NCI-H2107 (cell line): ENCODE measurements around the gene LDB2.
"Not testable (repeated sequence)": the region's sequence is repeated elsewhere in the genome, so short reads cannot be mapped to it uniquely, and the experiment has no call there.

Experiments used
- DNase-seq: peaks from one replicate; lab custom pipeline; 2025; lab: John Stamatoyannopoulos, UW

LDB2 gene

DNA sequence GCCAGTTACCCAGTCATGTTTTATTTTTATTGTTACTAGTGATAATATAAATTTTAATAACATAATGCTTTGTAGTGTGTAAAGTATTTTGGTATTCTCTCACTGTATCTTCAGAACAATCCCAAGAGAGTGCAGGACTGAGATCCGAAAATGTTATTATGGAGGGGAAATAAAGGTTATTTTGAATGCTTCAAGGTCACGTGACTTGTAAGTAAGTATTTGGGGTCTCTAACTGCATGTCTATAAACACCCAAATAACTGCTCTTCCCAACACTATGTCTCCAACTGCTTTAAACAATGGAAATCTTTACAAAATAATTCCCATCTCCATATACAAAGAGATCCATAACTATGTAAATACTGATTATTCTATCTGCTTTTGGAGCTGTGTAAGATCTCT is 302.2 kb downstream of the LDB2 start:
- no peak for DNase-seq

DNA sequence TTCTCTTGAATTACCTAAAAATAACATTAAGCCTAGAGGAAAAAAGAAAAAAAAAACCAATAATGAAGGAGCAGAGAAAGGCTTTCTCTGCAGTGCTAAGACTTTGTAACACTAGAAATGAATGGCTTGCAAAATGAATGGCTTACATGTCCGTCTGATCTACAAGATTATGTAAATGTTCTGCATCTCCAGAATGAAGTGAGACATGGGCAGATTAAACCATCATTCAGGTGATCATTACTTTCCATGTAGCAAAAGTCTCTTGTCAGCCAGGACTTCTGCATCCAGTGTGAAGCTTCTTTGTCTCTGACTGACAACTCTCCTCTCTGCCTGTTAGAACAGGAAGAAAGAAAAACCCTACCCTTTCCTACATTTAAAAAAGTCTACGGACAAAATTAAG is 304.3 kb downstream of the LDB2 start:
- DNase-seq, result no peak

DNA sequence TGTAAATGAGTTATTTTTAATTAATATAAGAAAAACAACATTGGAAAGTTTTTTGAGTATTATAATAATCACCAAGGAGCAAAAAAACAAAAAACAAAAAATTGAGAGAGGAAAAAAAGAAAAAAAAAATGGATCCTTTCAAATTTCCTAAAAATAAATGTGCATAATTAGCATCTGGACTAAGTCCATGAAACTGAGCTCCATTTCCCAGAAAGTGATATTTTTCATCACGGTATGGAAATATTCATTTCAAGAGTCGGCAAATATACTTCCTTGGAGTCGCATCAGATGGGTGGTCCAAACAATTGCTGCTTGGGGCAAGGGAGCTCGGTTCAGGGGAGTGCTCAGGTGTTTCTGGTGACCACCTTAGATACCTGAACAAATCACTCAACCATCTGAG is 305.1 kb downstream of the LDB2 start:
- no peak for DNase-seq

DNA sequence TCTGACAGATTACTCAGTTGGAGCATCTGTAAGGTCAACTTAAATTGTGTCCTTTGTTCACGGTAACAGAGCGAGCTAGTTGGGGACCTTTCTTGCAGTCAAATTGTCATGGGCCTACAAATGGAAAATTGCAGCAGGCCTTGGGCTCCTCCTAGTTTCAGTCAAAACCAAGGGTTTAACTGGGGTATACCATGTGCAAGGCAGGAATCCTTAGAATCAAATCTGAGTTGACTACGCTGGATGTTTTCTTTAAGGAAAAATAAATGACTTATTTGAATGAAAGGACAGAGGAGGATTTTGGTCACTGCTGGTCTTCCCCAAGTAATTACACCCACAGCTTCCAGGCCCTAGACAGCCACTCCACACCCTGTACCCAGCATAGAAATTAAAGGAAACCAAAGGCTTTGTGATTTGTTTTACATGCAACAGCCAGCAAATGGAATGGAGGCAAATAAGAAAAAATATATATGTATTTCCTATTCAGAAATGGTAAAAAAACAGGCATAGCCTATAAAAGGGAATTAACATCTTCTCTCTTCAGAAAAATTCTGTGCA is 307.1 kb downstream of the LDB2 start:
- DNase-seq, result no peak

DNA sequence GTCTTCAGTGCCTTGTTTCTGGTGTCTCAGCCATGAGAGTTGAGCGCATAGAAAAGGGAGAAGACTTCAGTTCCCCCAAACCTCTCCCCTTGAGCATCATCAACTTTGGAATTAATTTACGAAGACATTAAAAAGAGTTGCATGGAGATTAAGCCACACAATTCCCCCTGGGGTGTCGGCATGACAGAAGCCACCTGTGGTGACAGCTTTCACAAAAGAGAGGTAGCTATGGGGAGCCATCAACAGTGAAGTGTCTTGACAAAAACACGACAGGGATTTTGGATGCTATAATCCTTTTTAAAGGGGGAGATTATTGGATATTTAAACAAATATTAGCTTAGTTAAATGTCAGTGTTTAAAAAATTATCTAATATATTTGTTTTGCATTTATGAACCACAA is 307.6 kb downstream of the LDB2 start:
- no peak for DNase-seq

DNA sequence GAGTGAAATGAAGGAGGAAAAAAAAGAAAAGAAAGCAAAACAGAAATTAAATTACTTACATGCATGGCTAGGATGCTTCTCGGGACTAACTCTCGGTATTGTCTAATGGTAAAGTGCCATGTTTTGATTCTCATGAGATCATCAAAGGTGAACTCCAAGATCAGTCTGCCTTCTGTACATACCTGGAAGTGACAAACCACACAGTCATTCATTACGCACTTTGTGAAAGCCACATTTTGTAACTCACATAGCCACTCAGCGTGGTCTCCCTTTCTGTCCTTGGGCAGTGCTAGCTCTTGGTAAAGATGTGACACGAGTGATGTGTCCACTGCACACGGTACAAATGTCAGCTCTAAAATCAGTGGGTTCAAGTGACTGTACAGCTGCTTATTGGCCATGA is 309.8 kb downstream of the LDB2 start:
- no peak for DNase-seq

DNA sequence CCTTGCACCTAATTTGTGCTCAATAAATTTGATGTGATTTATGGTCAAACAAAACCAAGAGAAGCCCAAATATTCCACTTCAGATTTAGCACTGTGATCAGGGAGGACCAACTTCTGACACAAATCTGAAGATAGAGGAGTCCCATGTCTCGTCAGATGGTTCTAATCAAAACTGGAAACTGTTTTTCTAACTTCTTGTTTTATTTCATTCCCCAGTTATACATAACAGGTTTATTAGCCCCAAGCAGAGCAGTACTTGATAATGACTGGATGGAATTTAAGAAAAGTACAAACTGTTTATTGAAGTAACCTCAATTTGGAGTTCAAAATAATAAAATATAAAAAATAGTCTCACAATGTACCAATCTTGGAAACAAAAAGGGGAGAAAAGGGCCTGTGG is 310.3 kb downstream of the LDB2 start:
- no peak for DNase-seq

DNA sequence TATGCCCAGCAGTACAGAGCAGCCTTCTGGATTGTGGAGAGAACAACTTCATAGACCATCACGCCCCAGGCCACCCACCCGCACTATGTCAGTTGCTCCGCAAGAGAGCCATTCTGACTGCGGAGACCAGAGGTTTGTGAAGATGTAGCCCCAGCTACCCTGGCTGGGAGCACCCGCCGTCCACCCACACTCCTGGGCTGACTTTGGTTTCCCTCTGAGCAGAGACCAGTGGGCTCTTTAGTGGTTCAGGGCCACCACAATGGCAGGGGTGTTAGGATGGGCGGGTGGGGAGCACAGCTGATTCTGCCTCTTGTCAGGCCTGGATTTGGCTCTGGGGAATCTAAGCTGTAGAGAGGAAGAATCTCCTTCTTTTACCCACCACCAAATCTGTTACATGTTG is 313.4 kb downstream of the LDB2 start:
- no peak for DNase-seq

DNA sequence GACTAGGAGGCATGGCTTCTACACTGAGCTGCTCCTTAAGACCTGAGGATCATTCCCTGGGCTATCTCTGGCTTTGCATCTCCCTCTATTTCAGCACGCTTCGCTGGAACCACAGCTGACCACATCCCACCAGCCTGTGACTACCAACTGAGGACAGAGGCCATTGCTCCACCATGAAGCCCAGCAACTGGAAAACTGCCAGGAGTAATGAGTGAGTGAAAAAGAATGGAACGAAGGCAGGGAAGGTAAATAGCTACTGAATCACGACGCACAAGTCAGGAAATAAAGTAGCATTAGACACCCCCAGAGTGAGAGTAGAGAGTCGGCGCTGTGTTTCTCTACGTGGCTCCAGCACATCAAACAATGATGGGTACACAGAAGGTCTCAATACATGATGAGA is 314.7 kb downstream of the LDB2 start:
- no peak for DNase-seq

DNA sequence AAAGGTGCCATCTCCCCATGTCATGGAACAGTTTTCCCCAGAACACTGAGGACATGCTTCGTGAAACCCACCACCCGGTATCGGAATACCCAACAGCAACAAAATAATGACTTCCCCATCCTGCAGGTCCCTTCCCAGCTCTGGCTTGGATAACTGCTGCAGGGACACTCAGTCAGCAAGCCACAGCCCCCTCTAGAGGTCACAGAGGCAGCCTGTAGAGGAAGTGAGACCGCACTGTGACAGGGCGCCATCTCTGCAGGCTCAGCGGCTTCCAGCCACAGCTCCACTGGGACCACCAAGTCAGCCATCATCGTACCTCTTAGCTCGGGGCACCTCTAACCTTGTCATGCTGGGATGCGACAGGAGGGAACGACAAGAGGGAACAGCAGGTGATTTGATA is 315.9 kb downstream of the LDB2 start:
- no peak for DNase-seq

DNA sequence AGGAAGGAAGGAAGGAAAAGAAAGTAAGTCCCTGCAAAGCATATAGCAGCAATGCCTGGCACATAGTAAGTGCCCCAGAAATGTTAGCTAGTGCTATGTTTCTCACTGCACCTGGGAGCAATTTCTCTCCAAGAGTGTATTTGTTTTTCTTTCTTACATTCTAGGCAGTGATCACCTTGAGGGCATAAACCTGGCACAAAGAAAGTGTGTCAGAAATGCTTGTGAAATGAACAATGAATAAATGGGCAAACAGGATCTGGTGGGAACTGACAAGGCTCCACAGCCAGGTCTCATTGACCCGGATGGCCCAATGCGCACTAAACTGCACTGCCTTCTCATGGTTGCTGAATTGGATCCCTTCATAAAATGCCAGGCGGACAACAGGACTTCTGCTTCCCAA is 316.4 kb downstream of the LDB2 start:
- no peak for DNase-seq

DNA sequence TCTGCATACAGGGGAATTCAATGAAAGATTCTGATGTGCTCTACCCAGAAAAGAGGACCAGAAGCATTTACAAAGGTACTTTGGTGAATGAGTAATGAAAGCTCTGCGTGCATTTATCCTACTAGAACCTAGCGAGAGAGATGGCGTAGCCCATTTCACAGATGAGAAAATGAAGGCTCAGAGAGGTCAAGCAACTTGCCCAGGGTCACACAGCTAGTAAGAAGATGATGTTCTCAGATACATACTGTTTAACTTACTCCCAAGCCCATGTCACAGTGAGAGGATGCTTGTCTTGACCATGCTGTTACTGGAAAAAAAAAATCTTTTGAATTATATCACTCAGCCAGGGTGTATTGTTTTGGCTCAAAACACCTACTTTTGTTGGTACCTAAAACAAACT is 317.3 kb downstream of the LDB2 start:
- no peak for DNase-seq

DNA sequence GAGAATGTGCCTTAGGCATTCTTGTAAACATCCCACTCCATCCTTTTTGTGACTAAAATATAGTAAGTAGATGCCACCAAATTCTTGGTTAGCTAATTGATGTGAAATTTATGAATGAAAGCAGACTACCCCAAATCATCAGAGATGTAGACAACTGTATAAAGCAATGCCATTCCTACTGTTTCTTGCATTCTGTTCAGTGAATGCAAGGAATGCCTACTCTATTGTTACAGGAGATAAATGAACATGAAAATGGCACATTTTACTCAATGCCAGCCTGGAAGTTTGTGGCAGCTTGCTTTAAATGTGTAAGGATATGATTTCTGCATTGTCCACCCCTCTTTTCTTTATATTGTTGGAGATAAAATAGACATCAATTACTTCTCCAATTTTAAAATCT is 317.9 kb downstream of the LDB2 start:
- DNase-seq, result no peak

DNA sequence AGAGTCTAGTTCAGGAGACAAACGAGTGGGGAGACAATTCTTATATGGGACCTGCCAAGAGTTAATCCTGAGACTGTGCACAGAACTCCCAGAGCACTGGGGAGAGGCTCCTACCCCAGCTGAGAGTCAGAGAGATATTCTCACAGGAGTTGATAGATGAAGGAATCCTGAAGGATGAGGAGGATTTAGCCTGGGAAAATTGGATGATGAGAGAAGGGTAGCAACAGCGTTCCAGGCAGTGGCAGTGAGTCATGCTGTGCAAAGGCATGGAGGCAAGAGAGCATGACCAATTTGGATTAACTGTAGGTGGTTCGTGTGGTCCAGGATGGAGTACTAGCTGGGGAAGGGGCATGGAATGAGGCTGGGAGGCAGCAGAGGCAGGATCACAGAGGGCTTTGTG is 318.6 kb downstream of the LDB2 start:
- no peak for DNase-seq

DNA sequence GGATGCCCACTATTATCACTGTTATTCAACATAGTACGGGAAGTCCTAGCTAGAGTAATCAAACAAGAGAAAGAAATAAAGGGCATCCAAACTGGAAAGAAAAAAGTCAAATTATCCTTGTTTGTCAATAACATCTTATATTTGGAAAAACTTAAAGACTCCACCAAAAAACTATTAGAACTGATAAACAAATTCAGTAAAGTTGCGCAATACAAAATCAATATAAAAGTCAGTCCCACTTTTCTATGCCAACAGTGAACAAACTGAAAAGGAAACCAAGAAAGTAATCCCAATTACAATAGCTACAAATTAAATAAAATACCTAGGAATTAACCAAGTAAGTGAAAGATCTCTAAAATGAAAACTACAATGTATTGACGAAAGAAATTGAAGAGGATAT is 321.3 kb downstream of the LDB2 start:
- DNase-seq, result no peak

DNA sequence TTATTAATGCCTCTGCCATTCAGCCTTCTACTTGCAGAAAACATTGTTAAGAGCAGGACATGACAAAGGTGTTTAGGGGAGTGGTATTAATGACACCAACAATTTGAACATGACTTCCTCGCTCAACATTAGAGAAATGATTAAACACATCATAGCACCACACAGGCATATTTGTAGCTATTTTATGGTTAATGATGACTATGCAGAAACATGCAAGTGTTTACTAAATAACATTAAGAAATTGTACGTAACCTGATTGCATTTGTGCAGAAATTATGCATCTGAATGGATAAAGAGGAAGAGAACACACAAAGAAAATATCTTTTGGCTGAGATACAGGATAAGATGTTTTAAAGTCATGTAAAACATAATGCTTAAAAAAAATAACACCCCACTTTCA is 323.5 kb downstream of the LDB2 start:
- DNase-seq, result no peak

DNA sequence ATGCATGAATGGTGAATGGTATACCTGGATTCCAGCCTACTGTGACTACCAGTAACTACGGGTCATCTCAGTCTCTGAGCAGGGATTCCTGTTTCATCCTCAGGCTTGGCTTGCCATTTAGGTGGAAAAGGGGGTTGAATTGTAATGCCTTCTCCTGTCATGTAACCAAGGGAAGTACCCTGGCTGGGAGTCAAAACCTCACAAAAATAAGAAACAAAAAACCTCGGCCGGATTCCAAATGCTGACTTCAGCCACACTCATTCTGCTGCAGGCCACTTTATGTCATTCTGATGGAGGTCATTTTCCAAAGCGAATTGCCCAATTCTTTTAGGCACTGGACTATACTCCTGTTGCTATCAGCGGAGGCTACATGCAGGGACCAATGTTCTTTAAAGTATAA is 324.7 kb downstream of the LDB2 start:
- DNase-seq, result no peak

DNA sequence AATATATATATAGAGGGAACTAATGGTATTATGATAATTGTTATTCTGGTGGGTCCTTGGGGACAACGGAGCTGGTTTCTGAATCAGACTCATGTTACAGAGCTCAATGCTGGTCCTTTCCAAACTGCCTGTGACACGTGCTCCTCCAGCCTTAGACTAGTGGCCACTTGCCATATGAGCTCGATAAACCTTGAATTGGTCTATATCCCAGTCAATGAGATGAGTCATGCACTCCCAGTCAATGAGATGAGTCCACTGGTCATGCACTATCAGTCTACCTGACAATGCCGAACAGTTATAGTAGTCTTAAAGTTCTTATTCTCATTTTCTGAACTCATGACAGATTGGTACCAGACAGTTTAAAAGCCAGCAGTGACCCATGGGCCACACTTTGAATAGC is 325.2 kb downstream of the LDB2 start:
- DNase-seq, result no peak

DNA sequence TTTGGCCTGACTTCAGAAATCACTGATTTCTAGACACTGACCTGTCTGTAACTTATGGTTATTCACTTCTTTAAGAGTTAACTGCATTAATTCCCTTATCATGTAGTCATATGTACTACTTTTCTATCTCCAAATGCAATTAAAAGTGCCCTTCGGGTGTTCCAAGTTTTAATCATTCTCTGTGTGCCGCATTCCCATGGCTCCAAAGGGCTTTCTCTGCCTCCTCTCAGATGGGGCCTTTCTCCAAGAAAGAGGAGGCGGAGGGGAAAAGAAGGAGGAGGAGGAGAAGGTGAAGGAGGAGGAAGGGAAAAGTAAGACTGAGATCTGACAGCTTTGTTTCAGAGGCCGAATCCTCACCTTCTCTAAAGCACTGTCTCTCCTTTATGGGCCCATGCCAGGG is 325.8 kb downstream of the LDB2 start:
- DNase-seq, result no peak

DNA sequence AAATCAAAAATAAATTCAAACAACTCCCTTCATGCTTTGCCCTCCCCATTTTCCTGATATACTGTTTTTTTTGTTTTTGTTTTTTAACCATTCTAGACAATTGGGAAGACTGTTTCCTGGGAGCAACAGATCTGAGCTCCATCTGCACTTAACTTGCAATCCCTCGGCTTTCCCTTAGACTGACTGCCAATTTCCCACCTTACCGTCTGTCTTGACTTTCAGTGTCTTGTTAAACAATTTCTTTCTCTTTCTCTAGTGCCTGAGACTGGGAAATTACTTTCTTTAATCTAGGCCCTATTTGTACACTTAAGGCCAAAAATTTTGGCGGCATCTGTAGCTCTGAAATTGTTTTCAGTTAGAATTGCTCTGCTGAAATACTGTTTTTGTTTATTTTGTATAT is 326.3 kb downstream of the LDB2 start:
- DNase-seq, result no peak

DNA sequence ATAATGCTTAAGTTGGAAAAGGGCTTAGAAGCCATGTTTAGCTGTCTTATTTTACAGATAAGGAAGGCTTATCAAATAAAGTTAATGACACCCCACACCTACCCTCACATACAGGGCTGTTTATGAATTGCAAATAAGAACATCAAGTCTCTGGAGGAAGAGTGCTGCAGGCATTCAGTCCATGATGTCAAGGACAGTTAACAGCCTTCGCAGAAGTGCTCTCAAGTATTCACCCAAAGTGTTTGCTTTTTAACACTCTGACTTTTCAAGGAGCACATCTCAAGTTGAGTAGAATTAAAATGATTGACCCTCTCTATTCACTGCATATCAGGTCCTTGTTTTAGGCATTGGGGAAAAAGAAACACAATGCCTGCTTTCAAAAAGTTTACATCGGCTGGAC is 328.7 kb downstream of the LDB2 start:
- DNase-seq, result no peak

DNA sequence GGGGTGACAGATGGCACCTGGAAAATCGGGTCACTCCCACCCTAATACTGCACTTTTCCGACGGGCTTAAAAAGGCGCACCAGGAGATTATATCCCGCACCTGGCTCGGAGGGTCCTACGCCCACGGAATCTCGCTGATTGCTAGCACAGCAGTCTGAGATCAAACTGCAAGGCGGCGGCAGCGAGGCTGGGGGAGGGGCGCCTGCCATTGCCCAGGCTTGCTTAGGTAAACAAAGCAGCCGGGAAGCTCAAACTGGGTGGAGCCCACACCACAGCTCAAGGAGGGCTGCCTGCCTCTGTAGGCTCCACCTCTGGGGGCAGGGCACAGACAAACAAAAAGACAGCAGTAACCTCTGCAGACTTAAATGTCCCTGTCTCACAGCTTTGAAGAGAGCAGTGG is 341.1 kb downstream of the LDB2 start:
- not testable (repeated sequence) for DNase-seq

DNA sequence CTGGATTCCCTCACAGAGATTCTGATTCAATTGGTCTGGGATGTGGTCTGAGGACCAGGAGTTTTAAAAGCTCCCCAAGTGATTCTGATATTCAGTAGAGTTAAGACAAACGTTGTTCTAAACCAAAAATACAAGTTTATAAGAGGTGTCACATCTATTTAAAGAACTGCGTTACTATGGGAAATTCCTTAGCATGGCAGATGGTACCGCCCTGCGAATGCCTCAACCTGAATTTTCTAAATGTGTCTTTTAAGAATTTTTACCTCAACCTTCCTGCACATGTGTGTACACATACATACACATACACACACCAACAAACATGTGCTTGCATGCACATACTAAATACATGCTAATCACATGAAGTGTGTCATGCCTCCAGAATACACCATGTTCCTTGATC is 343.3 kb downstream of the LDB2 start:
- no peak for DNase-seq

DNA sequence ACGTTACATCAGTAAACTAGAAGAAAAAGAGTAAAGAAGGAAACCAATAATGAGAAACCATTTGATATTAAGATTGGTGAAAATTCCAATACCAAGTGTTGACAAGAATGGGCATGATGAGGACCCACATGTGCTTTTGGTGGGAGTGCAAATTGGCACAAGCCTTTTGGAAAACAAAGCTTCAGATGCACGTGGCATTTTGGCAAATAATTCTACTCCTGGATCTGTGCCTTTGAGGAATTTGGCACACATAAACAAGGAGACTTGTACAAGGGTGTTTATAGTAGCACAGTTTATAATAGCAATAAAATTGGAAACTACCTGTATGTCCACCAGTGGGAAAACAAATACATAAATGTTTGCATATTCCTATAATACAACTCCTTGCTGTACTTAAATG is 347.9 kb downstream of the LDB2 start:
- DNase-seq, result no peak

DNA sequence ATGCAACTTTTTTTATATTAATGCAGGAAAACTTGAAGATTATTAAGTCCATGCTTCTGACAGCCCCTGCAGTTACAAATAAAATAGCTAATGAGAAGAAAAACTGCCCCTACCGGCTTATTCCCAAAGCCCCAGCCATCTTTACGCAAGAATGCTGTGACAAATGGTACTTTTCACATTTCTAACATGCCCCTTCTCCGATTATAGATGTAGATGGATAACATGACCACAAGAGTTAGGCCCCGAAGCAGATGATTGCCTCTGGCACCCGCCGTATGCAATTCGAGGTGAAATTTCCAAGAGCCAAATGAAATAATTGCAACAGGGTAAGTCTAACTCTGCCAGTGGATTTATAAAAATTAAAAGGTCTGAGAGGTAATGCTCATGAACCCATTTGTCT is 352.8 kb downstream of the LDB2 start:
- DNase-seq, result no peak
